IMR-90 (cell line): ENCODE data around the gene STARD10. TPM values are rescaled to one million over a fixed set of nuclear protein-coding genes. Genes with fewer than 3 reads are reported as not detected.

ENCODE experiments used
- ATAC-seq: fragments of 200-7000 bp; cut with Tn5 transposase; 2 replicates; pipeline ENCODE4 v1.9.1; 2020; ENCODE audit warnings: low read depth, mild to moderate bottlenecking, moderate library complexity
- BruUV-seq: library from RNA; stranded (reverse); fragments of 400-500 nt; replicated peaks from 2 replicates; lab custom pipeline; 2021; lab: Mats Ljungman, UMichigan
- CTCF ChIA-PET: fragments of 300-600 bp; formaldehyde crosslinking; extraction: SDS; loops from one replicate; lab custom pipeline; 2021; ENCODE audit warnings: antibody characterized with exemption; lab: Yijun Ruan, JAX
- POLR2A ChIA-PET: fragments of 300-600 bp; sonication (Branson Sonifier 250); formaldehyde crosslinking; loops from one replicate; lab custom pipeline; 2022; ENCODE audit warnings: antibody characterized with exemption; ENCODE audit not compliant: unreplicated experiment; lab: Charles Lee
- DNase-seq: peaks from one replicate; pipeline ENCODE4 v3.0.0; 2013
- H2AFZ ChIP-seq: replicated peaks from 2 replicates; pipeline ENCODE3; 2013; ENCODE audit warnings: low read length, mild to moderate bottlenecking; ENCODE audit not compliant: poor library complexity
- H2AK5ac ChIP-seq: 2 replicates; pipeline ENCODE4 v1.6.1; 2013; ENCODE audit warnings: low read depth, low read length, inconsistent platforms
- H2AK9ac ChIP-seq: replicated peaks from 2 replicates; pipeline ENCODE3; 2013; ENCODE audit warnings: mild to moderate bottlenecking, low read depth, low read length, moderate library complexity; ENCODE audit not compliant: poor library complexity
- H2BK120ac ChIP-seq: 2 replicates; pipeline ENCODE4 v1.6.1; 2013; ENCODE audit warnings: low read depth, low read length, inconsistent platforms
- H2BK15ac ChIP-seq: 3 replicates; pipeline ENCODE4 v1.6.1; 2013; ENCODE audit warnings: low read depth, low read length, inconsistent platforms
- H2BK20ac ChIP-seq: 2 replicates; pipeline ENCODE4 v1.6.1; 2013; ENCODE audit warnings: low read depth, mild to moderate bottlenecking, inconsistent platforms, low read length, moderate library complexity
- H2BK5ac ChIP-seq: 2 replicates; pipeline ENCODE4 v1.6.1; 2013; ENCODE audit warnings: mild to moderate bottlenecking, low read depth, low read length, inconsistent platforms; ENCODE audit not compliant: poor library complexity, severe bottlenecking
- H3K14ac ChIP-seq: replicated peaks from 2 replicates; pipeline ENCODE4 v1.6.1; 2013; ENCODE audit warnings: low read depth, low read length, inconsistent platforms
- H3K18ac ChIP-seq: 2 replicates; pipeline ENCODE4 v1.6.1; 2013; ENCODE audit warnings: low read depth, low read length, control low read depth
- H3K23ac ChIP-seq: 2 replicates; pipeline ENCODE4 v1.6.1; 2013; ENCODE audit warnings: low read depth, low read length, inconsistent platforms
- H3K27ac ChIP-seq: 2 replicates; pipeline ENCODE4 v1.5.1; 2013; ENCODE audit warnings: mild to moderate bottlenecking, control low read depth, low read length; ENCODE audit not compliant: insufficient read depth
- H3K27me3 ChIP-seq: 2 replicates; pipeline ENCODE4 v1.6.1; 2013; ENCODE audit warnings: low read length; ENCODE audit not compliant: control insufficient read depth, insufficient read depth
- H3K36me3 ChIP-seq: 2 replicates; pipeline ENCODE4 v1.6.1; 2013; ENCODE audit warnings: low read length, mixed read lengths; ENCODE audit not compliant: control insufficient read depth, insufficient read depth
- H3K4ac ChIP-seq: 2 replicates; pipeline ENCODE4 v1.6.1; 2013; ENCODE audit warnings: low read depth, low read length, inconsistent platforms
- H3K4me1 ChIP-seq: 2 replicates; pipeline ENCODE4 v1.6.1; 2013; ENCODE audit warnings: low read length, mixed read lengths; ENCODE audit not compliant: control insufficient read depth, insufficient read depth
- H3K4me2 ChIP-seq: 2 replicates; pipeline ENCODE4 v1.6.1; 2013; ENCODE audit warnings: low read depth, mild to moderate bottlenecking, control low read depth, low read length, moderate library complexity
- H3K4me3 ChIP-seq: 2 replicates; pipeline ENCODE4 v1.5.1; 2013; ENCODE audit warnings: low read depth, mild to moderate bottlenecking, control low read depth, low read length, moderate library complexity; ENCODE audit not compliant: insufficient read depth
- H3K56ac ChIP-seq: 2 replicates; pipeline ENCODE4 v1.6.1; 2013; ENCODE audit warnings: low read length, inconsistent platforms; ENCODE audit not compliant: insufficient read depth; ENCODE audit errors: extremely low read depth
- H3K79me1 ChIP-seq, 2 experiments: 2 replicates each; pipeline ENCODE4 v1.6.1; 2013; ENCODE audit warnings: low read length in 2 of 2, inconsistent platforms in 1 of 2, low read depth in 1 of 2
- H3K9ac ChIP-seq: 2 replicates; pipeline ENCODE4 v1.6.1; 2013; ENCODE audit warnings: low read depth, low read length, control low read depth
- H3K9me1 ChIP-seq: 2 replicates; pipeline ENCODE4 v1.6.1; 2013; ENCODE audit warnings: low read length, inconsistent platforms; ENCODE audit not compliant: insufficient read depth
- H3K9me3 ChIP-seq: 2 replicates; pipeline ENCODE4 v1.6.1; 2013; ENCODE audit warnings: low read length; ENCODE audit not compliant: control insufficient read depth, insufficient read depth
- H4K20me1 ChIP-seq: 2 replicates; pipeline ENCODE4 v1.6.1; 2013; ENCODE audit warnings: low read length, inconsistent platforms; ENCODE audit not compliant: insufficient read depth
- H4K5ac ChIP-seq: 2 replicates; pipeline ENCODE4 v1.6.1; 2013; ENCODE audit warnings: mild to moderate bottlenecking, low read depth, low read length, control low read depth
- H4K8ac ChIP-seq, 2 experiments: 2 replicates each; pipeline ENCODE4 v1.6.1; 2013; ENCODE audit warnings: low read depth in 2 of 2, low read length in 2 of 2, control low read depth in 1 of 2, inconsistent platforms in 1 of 2
- H4K91ac ChIP-seq: 2 replicates; pipeline ENCODE4 v1.6.1; 2013; ENCODE audit warnings: low read depth, low read length, inconsistent platforms; ENCODE audit not compliant: insufficient read depth
- CEBPB ChIP-seq: IDR thresholded peaks from 2 replicates; pipeline ENCODE4 v1.6.1; 2012; ENCODE audit warnings: low read depth, low read length, improper control_type of control experiment
- CHD1 ChIP-seq: IDR thresholded peaks from 2 replicates; pipeline ENCODE4 v1.6.1; 2012; ENCODE audit warnings: low read depth, low read length, improper control_type of control experiment
- FOS ChIP-seq: fragments of 150-350 bp; IDR thresholded peaks from 2 replicates; pipeline ENCODE4 v1.6.1; 2016; ENCODE audit warnings: low read depth, low read length
- MXI1 ChIP-seq: IDR thresholded peaks from 2 replicates; pipeline ENCODE4 v1.6.1; 2012; ENCODE audit warnings: low read depth, mild to moderate bottlenecking, low read length, moderate library complexity, borderline replicate concordance
- NFE2L2 ChIP-seq: fragments of 150-350 bp; IDR thresholded peaks from 2 replicates; pipeline ENCODE4 v1.6.1; 2016; ENCODE audit warnings: low read depth, mild to moderate bottlenecking, low read length
- POLR2A ChIP-seq: IDR thresholded peaks from 2 replicates; pipeline ENCODE4 v1.6.1; 2012; ENCODE audit warnings: mild to moderate bottlenecking, low read depth, low read length
- RAD21 ChIP-seq: IDR thresholded peaks from 2 replicates; pipeline ENCODE4 v1.6.1; 2012; ENCODE audit warnings: low read length, improper control_type of control experiment
- USF2 ChIP-seq: fragments of 150-350 bp; IDR thresholded peaks from 2 replicates; pipeline ENCODE4 v1.6.1; 2017; ENCODE audit warnings: mild to moderate bottlenecking, antibody characterized with exemption, low read length, low read depth
- WGBS, 2 experiments: methylation state at CpG; one replicate each; pipeline versions ENCODE4 v1.1.5 to v1.1.7; 2013; ENCODE audit warnings: missing lambda C conversion rate in 2 of 2; ENCODE audit not compliant: insufficient read length in 1 of 2; ENCODE audit errors: extremely low coverage in 2 of 2; 5-methylcytosine and 5-hydroxymethylcytosine counted together
- dilution Hi-C: fragments of 300-500 bp; cut with HindIII; formaldehyde crosslinking; loops from one replicate; pipeline ENCODE4 v1.14.3; 2018; ENCODE audit warnings: low sequenced_read_pairs; ENCODE audit not compliant: unreplicated experiment
- in situ Hi-C: fragments of 300-500 bp; cut with MboI; formaldehyde crosslinking; loops from 3 replicates; pipeline ENCODE4 v1.14.3; 2019; ENCODE audit warnings: low sequenced_read_pairs, inconsistent platforms, mixed read lengths
- intact Hi-C: fragments of 100-400 bp; cut with micrococcal nuclease; formaldehyde crosslinking; loops from 2 replicates; pipeline ENCODE4 v1.10.0; 2022
- polyA plus RNA-seq, 3 experiments: library from polyadenylated mRNA; depleted of rRNA; stranded (reverse); fragments of >200 nt; gene quantifications; 2 replicates each; pipeline ENCODE4 v1.2.3, GENCODE V29; 2012; ENCODE audit warnings: low replicate concordance in 1 of 3
- total RNA-seq: library from RNA; depleted of rRNA; stranded (reverse); fragments of >200 nt; gene quantifications from 2 replicates; pipeline ENCODE4 v1.2.3, GENCODE V29; 2012

Gene STARD10
- total and polyA plus RNA-seq, 2 of the 4 experiments (the other 2 are of a cell fraction): 23.8 to 37.4 TPM

GRCh38 chr11:72762641-72763304 lies 31.1 kb downstream of the STARD10 start:
- BruUV-seq: no TSS peak
- intact Hi-C loops: no loop called here
- dilution Hi-C loops: no loop called here

More at GRCh38 chr11:72762641-72763304, 31.1 kb downstream of the STARD10 start:
- 66% methylated on average over 3 of the region's 5 CpGs; no CpG with 5 or more reads in 1 of the 2 experiments for WGBS, 2 experiments
- H2AK9ac ChIP-seq: no peak overlapping the region
- H3K36me3 ChIP-seq: no peaks in the 10 kb centered on the region
- ChIA-PET CTCF (no interaction called here), POLR2A (no interaction called here)
- no peaks in the 10 kb centered on the region for H4K20me1 ChIP-seq
- H3K9ac ChIP-seq: no peak overlapping the region
- no peak overlapping the region for H3K27ac ChIP-seq
- H3K9me1 ChIP-seq: peaks cover 16% of the 10 kb centered on the region
- in situ Hi-C loops: no loop called here
- no peak overlapping the region for H4K91ac ChIP-seq
- H3K4ac ChIP-seq: no peak overlapping the region
- H2BK20ac ChIP-seq: no peak overlapping the region
- no peak overlapping the region for H2AK5ac ChIP-seq
- H3K4me1 ChIP-seq: peaks cover 13% of the 10 kb centered on the region
- no peak overlapping the region for H3K56ac ChIP-seq
- peaks cover 0 to 12% of the 10 kb centered on the region in 2 experiments; a peak in 1 of 4 replicates for H3K79me1 ChIP-seq
- H3K14ac ChIP-seq: 0 out of 2 replicates have a peak overlapping the region, but pooled peaks have one; percentile 13
- H3K23ac ChIP-seq: peak overlapping the region; percentile 9; the same call in 1 of the 2 replicates
- no peak overlapping the region for H2AFZ ChIP-seq
- no peak overlapping the region for H2BK120ac ChIP-seq
- ATAC-seq (no peak), DNase-seq (no peak)
- H3K18ac ChIP-seq: no peak overlapping the region
- no peaks in the 10 kb centered on the region for H3K27me3 ChIP-seq
- TF ChIP-seq NFE2L2 (no peak), POLR2A (no peak), CEBPB (no peak), CHD1 (no peak), FOS (no peak), RAD21 (no peak), MXI1 (no peak), USF2 (no peak)
- no peak overlapping the region for H2BK15ac ChIP-seq
- peaks cover 5% of the 10 kb centered on the region; the same call in 1 of the 2 replicates for H3K9me3 ChIP-seq
- H4K5ac ChIP-seq: no peak overlapping the region
- no peak overlapping the region for H2BK5ac ChIP-seq
- no peak overlapping the region for H3K4me2 ChIP-seq
- no peak overlapping the region for H3K4me3 ChIP-seq
- no peak overlapping the region for H4K8ac ChIP-seq
